ENCODE measurements around the gene PRKN.
A peak's percentile ranks its signal among the peaks of the same experiment; 100 is the strongest.

Gene PRKN

DNA sequence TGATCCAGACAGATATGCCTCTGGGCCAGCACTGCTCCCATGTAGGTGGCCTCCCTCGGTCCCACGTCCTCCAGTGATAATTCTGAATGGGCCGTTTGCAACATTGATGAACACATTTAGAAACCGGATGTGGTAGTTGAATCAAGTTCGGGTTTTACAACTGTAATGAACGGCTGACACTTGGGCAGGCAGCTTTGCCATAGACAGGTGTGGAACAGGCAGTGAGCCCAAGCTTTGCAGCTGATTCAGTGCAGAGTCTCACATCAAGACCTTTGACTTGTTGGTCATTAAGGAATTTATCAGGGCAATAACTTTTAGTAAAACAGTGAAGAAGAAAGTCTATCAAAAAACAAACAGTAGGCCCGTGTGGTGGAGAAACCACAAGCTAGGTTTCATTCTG, 987.1 kb downstream of the PRKN start:
- 87 to 90% methylated on average over 7 of the region's 7 CpGs for WGBS, 2 experiments (ENCODE audit: insufficient coverage in 2 of 2)
- Histone ChIP-seq H3K27ac (ENCODE audit: low read depth, low read length, severe bottlenecking) (no peak overlapping the region), H3K4me1 (ENCODE audit: control insufficient read depth, insufficient read depth, low read length, poor library complexity, severe bottlenecking) (no peaks in the 10 kb centered on the region), H3K4me3 (ENCODE audit: extremely low read depth, insufficient read depth, low read length, poor library complexity, severe bottlenecking) (no peak overlapping the region), H3K9me3 (ENCODE audit: control insufficient read depth, low read length) (no peaks in the 10 kb centered on the region), H3K36me3 (ENCODE audit: control insufficient read depth, insufficient read depth, low read length) (no peaks in the 10 kb centered on the region)

DNA sequence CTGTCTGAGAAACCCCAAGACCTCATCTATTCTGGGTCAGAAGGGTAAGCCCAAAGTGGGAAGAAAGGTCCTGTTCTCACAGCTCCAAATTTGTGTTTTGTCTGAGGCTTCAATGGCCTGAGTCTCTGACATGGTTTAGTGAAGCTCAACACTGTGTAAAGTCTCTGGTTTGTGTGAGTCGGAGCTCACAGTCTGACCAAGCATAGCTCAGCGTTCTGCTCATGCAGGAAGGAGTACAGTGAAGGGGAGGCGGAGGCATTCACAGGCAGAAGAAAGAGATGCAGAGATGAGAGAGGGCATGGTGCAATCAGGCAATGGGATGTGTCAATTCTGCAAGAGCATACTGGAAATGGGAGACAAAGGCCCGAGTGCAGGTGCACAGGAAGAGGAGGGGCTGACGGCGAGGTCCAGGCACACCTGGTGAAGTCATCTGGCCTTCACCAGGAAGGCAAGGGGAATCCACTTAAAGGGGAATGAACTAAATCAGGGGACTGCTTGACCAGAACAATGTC, 990.7 kb downstream of the PRKN start:
- WGBS, 2 experiments (ENCODE audit: insufficient coverage in 2 of 2) = 84 to 87% methylated on average over 6 of the region's 6 CpGs
- no peaks in the 10 kb centered on the region for H3K4me1 ChIP-seq (ENCODE audit: control insufficient read depth, insufficient read depth, low read length, poor library complexity, severe bottlenecking)
- H3K27ac ChIP-seq (ENCODE audit: low read depth, low read length, severe bottlenecking) = peak overlapping the region; percentile 78
- no peaks in the 10 kb centered on the region for H3K36me3 ChIP-seq (ENCODE audit: control insufficient read depth, insufficient read depth, low read length)
- no peak overlapping the region for H3K4me3 ChIP-seq (ENCODE audit: extremely low read depth, insufficient read depth, low read length, poor library complexity, severe bottlenecking)
- H3K9me3 ChIP-seq (ENCODE audit: control insufficient read depth, low read length) = no peaks in the 10 kb centered on the region

DNA sequence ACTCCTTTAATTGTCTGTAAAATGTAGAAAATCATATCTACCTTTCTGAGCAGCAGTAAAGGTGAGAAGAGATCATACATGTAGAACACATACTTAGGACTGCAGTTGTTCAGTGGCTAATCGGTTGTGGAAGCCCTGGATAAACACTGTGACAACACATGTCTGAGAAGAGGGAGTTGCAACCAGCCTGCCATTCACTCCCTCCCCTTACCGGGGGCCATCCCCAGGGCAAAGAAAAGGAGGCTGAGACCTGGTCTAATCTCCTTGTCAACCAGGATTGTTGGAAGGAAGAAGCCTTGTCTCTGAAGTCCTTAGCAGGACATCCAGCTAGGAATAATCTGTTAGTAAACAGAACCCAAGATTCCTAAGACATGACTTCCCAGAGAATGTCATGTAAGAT, 991.2 kb downstream of the PRKN start:
- H3K36me3 ChIP-seq (ENCODE audit: control insufficient read depth, insufficient read depth, low read length) = no peaks in the 10 kb centered on the region
- WGBS, 2 experiments (ENCODE audit: insufficient coverage in 2 of 2) = no CpG with 5 or more reads among the region's 2 CpGs
- H3K4me1 ChIP-seq (ENCODE audit: control insufficient read depth, insufficient read depth, low read length, poor library complexity, severe bottlenecking) = no peaks in the 10 kb centered on the region
- no peak overlapping the region for H3K4me3 ChIP-seq (ENCODE audit: extremely low read depth, insufficient read depth, low read length, poor library complexity, severe bottlenecking)
- peak overlapping the region; percentile 78 for H3K27ac ChIP-seq (ENCODE audit: low read depth, low read length, severe bottlenecking)
- no peaks in the 10 kb centered on the region for H3K9me3 ChIP-seq (ENCODE audit: control insufficient read depth, low read length)

DNA sequence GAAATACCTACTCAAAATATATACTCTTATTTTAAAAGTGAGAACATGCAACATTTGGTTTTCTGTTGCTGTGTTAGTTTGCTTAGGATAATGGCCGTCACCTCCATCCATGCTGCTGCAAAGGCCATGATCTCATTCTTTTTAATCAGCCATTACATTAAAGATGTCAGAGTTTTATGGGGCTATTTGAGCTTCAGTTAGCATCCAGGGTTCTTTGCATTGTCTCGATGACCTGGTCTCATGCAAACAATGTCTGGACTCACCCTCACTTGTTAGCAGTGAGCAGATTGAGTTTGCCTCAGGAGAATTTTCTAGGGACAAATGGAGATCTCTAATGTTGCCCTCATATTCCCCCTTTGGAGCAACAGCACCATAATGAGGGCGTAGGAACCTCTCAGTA, 995.0 kb downstream of the PRKN start:
- Histone ChIP-seq H3K36me3 (ENCODE audit: control insufficient read depth, insufficient read depth, low read length) (no peaks in the 10 kb centered on the region), H3K27ac (ENCODE audit: low read depth, low read length, severe bottlenecking) (no peak overlapping the region), H3K4me1 (ENCODE audit: control insufficient read depth, insufficient read depth, low read length, poor library complexity, severe bottlenecking) (no peaks in the 10 kb centered on the region), H3K9me3 (ENCODE audit: control insufficient read depth, low read length) (no peaks in the 10 kb centered on the region), H3K4me3 (ENCODE audit: extremely low read depth, insufficient read depth, low read length, poor library complexity, severe bottlenecking) (no peak overlapping the region)
- 100% methylated on average over 1 of the region's 3 CpGs; no CpG with 5 or more reads in 1 of the 2 experiments for WGBS, 2 experiments (ENCODE audit: insufficient coverage in 2 of 2)

DNA sequence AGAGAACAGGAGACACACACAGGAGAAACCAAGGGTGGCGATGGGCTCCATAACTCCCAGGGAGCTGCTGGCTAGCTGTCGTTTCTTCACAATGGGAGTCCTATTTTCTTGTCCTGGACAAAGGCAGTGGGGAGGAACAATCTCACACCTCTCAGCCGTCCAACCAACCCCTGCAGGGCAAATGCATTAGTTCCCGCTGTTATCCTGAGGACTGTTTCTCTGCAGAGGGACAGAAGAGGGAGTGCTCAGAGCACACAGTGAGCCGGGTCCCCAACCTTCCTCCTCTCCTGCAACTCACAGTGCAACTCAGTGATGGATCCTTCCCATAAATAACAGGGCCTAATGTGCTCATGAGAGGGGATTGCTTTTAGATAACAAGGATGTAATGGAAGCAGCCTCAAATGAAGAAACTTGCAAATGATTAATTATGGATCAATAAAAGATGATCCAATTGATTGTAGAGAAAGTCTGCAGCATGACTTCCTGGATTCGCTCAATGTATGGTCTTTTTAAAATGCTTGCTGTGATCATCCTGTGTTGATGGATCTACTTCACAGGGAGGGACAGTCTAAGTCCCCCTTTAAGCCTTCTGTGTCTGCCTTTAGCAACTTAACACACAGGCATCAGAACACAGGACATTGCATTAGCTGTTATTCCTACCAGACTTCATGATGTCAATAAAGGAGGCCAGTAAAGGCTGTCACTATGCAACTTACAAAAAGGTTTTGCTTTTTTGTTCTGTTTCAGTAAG, 1000.3 kb downstream of the PRKN start:
- Histone ChIP-seq H3K27ac (ENCODE audit: low read depth, low read length, severe bottlenecking) (no peak overlapping the region), H3K9me3 (ENCODE audit: control insufficient read depth, low read length) (no peaks in the 10 kb centered on the region), H3K4me3 (ENCODE audit: extremely low read depth, insufficient read depth, low read length, poor library complexity, severe bottlenecking) (no peak overlapping the region), H3K36me3 (ENCODE audit: control insufficient read depth, insufficient read depth, low read length) (no peaks in the 10 kb centered on the region), H3K4me1 (ENCODE audit: control insufficient read depth, insufficient read depth, low read length, poor library complexity, severe bottlenecking) (no peaks in the 10 kb centered on the region)
- WGBS, 2 experiments (ENCODE audit: insufficient coverage in 2 of 2) = 20 to 100% methylated on average over 1 to 2 of the region's 6 CpGs

DNA sequence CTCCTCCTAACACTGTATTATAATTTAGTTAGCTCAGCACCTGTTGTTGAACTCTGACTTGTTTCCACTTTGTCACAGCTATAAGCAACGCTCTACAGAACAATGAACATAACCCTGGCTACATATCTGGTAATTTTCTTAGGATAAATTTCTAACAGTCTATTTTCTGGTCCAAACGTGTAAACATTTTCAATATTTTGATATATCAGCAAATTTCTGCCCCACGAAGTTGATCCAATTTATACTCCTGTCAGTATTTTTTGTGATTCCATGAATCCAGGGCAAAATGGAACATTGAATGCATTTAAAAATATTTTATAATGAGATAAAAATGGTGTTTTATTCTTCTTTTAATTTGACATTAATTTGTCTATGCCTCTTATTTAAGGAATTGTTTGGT, 1005.2 kb downstream of the PRKN start:
- Histone ChIP-seq H3K4me3 (ENCODE audit: extremely low read depth, insufficient read depth, low read length, poor library complexity, severe bottlenecking) (no peak overlapping the region), H3K4me1 (ENCODE audit: control insufficient read depth, insufficient read depth, low read length, poor library complexity, severe bottlenecking) (no peaks in the 10 kb centered on the region), H3K9me3 (ENCODE audit: control insufficient read depth, low read length) (no peaks in the 10 kb centered on the region), H3K27ac (ENCODE audit: low read depth, low read length, severe bottlenecking) (no peak overlapping the region), H3K36me3 (ENCODE audit: control insufficient read depth, insufficient read depth, low read length) (no peaks in the 10 kb centered on the region)
- 80% methylated on average over 2 of the region's 3 CpGs; no CpG with 5 or more reads in 1 of the 2 experiments for WGBS, 2 experiments (ENCODE audit: insufficient coverage in 2 of 2)

DNA sequence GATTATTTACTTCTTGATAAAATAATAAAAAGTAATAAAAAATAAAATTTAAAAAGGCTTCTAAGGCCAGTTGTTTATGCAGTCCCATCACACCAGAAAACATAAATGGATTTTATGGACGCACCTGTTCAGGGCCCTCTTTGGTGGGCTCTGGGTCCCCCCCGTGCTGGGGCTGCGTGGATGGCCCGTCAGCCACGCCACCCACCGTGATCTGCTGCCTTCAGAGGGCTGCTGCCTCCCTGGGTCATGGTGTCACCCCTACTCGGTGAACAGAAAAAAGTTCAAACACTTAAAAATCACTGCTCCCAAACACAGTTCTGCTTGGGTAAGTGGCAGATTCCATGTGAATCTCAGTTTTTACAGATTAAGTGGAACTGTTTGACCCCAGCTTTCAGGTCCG, 1006.1 kb downstream of the PRKN start:
- Histone ChIP-seq H3K4me1 (ENCODE audit: control insufficient read depth, insufficient read depth, low read length, poor library complexity, severe bottlenecking) (no peaks in the 10 kb centered on the region), H3K4me3 (ENCODE audit: extremely low read depth, insufficient read depth, low read length, poor library complexity, severe bottlenecking) (no peak overlapping the region), H3K27ac (ENCODE audit: low read depth, low read length, severe bottlenecking) (no peak overlapping the region), H3K9me3 (ENCODE audit: control insufficient read depth, low read length) (no peaks in the 10 kb centered on the region), H3K36me3 (ENCODE audit: control insufficient read depth, insufficient read depth, low read length) (no peaks in the 10 kb centered on the region)
- 77 to 89% methylated on average over 2 to 6 of the region's 8 CpGs for WGBS, 2 experiments (ENCODE audit: insufficient coverage in 2 of 2)

DNA sequence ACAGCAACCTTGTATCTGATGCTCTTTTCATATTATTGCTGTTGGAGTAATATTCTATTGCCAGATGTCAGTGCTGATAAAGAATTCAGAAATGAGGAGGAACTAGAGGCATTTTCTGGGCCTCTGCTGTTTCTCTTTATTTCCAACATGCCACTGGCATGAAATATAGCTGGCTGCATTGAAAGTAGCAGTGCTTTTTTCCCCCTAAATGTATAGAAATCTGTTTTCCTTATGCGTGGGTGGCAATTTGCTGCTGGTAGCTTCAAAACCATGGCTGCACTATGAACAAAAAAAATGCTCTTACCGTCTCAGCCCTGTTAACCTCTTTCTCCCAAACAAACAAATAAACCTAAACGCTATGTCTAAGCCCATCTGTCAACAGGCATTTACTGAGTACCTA, 1011.4 kb downstream of the PRKN start:
- Histone ChIP-seq H3K9me3 (ENCODE audit: control insufficient read depth, low read length) (no peaks in the 10 kb centered on the region), H3K4me3 (ENCODE audit: extremely low read depth, insufficient read depth, low read length, poor library complexity, severe bottlenecking) (no peak overlapping the region), H3K27ac (ENCODE audit: low read depth, low read length, severe bottlenecking) (no peak overlapping the region), H3K36me3 (ENCODE audit: control insufficient read depth, insufficient read depth, low read length) (no peaks in the 10 kb centered on the region), H3K4me1 (ENCODE audit: control insufficient read depth, insufficient read depth, low read length, poor library complexity, severe bottlenecking) (no peaks in the 10 kb centered on the region)
- WGBS, 2 experiments (ENCODE audit: insufficient coverage in 2 of 2) = 100% methylated on average over 2 of the region's 3 CpGs; no CpG with 5 or more reads in 1 of the 2 experiments

DNA sequence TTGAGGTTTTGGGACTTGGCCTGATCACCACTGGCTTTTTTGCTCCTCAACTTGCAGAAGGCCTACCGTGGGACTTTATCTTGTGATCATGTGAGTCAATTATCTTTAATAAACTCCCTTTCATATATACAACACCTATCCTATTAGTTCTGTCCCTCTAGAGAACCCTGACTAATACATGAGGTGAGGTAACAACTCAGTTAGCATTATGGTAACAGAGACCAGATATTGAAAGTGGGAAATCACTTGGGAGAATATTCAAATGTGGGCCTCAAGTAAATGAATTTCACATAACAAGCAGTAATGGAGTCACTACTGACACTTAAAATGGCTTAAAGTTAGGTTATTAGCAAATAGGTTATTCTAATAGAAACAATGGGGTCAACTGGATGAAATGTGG, 1015.6 kb downstream of the PRKN start:
- WGBS, 2 experiments (ENCODE audit: insufficient coverage in 2 of 2) = no CpG with 5 or more reads among the region's 1 CpG
- Histone ChIP-seq H3K27ac (ENCODE audit: low read depth, low read length, severe bottlenecking) (no peak overlapping the region), H3K4me1 (ENCODE audit: control insufficient read depth, insufficient read depth, low read length, poor library complexity, severe bottlenecking) (no peaks in the 10 kb centered on the region), H3K36me3 (ENCODE audit: control insufficient read depth, insufficient read depth, low read length) (no peaks in the 10 kb centered on the region), H3K9me3 (ENCODE audit: control insufficient read depth, low read length) (no peaks in the 10 kb centered on the region), H3K4me3 (ENCODE audit: extremely low read depth, insufficient read depth, low read length, poor library complexity, severe bottlenecking) (no peak overlapping the region)

DNA sequence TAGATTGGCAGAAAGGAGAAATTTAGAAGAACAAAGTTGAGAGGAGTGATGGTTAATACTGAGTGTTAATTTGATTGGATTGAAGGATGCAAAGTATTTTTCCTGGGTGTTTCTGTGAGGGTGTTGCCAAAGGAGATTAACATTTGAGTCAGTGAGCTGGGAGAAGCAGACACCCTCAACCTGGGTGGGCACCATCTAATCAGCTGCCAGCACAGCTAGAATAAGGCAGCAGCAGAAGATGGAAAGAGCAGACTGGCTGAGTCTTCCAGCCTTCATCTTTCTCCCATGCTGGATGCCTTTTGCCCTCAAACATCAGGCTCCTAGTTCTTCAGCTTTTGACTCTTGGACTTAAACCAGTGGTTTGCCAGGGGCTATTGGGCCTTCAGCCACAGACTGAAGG, 1016.1 kb downstream of the PRKN start:
- H3K9me3 ChIP-seq (ENCODE audit: control insufficient read depth, low read length) = no peaks in the 10 kb centered on the region
- no peak overlapping the region for H3K4me3 ChIP-seq (ENCODE audit: extremely low read depth, insufficient read depth, low read length, poor library complexity, severe bottlenecking)
- H3K27ac ChIP-seq (ENCODE audit: low read depth, low read length, severe bottlenecking) = no peak overlapping the region
- H3K36me3 ChIP-seq (ENCODE audit: control insufficient read depth, insufficient read depth, low read length) = no peaks in the 10 kb centered on the region
- H3K4me1 ChIP-seq (ENCODE audit: control insufficient read depth, insufficient read depth, low read length, poor library complexity, severe bottlenecking) = no peaks in the 10 kb centered on the region

DNA sequence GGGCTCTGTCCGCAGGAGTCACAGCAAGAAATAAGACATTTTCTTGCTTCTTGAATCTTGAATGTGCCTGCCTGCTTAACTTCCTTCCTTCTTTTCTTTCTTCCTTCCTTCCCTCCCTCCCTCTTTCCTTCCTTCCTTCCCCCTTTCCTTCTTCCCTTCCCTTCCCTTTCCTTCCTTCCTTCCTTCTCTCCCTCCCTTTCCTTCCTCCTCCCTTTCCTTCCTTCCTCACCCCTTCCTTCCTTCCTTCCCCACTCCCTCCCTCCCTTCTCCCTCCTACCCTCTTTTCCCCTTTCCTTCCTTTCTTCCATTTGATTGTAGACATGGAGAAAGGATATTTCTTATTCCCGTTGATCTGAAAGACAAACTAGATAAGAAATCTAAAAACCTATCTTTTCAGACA, 1016.9 kb downstream of the PRKN start:
- Histone ChIP-seq H3K9me3 (ENCODE audit: control insufficient read depth, low read length) (no peaks in the 10 kb centered on the region), H3K4me1 (ENCODE audit: control insufficient read depth, insufficient read depth, low read length, poor library complexity, severe bottlenecking) (no peaks in the 10 kb centered on the region), H3K36me3 (ENCODE audit: control insufficient read depth, insufficient read depth, low read length) (no peaks in the 10 kb centered on the region), H3K27ac (ENCODE audit: low read depth, low read length, severe bottlenecking) (no peak overlapping the region), H3K4me3 (ENCODE audit: extremely low read depth, insufficient read depth, low read length, poor library complexity, severe bottlenecking) (no peak overlapping the region)
- WGBS, 2 experiments (ENCODE audit: insufficient coverage in 2 of 2) = 100% methylated on average over 1 of the region's 2 CpGs
